ENCODE results near the gene MEX3A. TPM values are rescaled to one million over a fixed set of nuclear protein-coding genes. Genes with fewer than 3 reads are reported as not detected.
A peak's percentile ranks its signal among the peaks of the same experiment; 100 is the strongest.

The MEX3A gene
- total RNA-seq, 1 experiment from 2014 or later = 68.0 TPM

- H4K20me1 ChIP-seq (ENCODE audit: control insufficient read depth, insufficient read depth, insufficient read length) = no peaks in the 10 kb centered on the region
- no peak within 1 kb of the TSS for H4K91ac ChIP-seq (ENCODE audit: insufficient read length, low read depth, low read length)
- no peaks in the 10 kb centered on the region for H3K27me3 ChIP-seq (ENCODE audit: insufficient read depth, low read length)
- no peak within 1 kb of the TSS for H4K8ac ChIP-seq (replicated peaks; ENCODE audit: insufficient read length, low read depth, low read length)
- no peak within 1 kb of the TSS for H2BK5ac ChIP-seq (ENCODE audit: insufficient read length, low read length)
- TF ChIP-seq CTCF (conservative IDR thresholded peaks at IDR 0.05) = no peak
- H2AK5ac ChIP-seq (ENCODE audit: insufficient read length, low read length) = no peak within 1 kb of the TSS
- no CpG with 5 or more reads among the region's 11 CpGs for WGBS (ENCODE audit: extremely low coverage, insufficient read length, low lambda C conversion rate)
- Mint-ChIP-seq H3K4me1 (peaks cover 33 to 46% of the 10 kb centered on the region in 2 experiments), H3K9me3 (no peaks in the 10 kb centered on the region; a peak in 1 of 5 replicates), H3K4me3 (peak within 1 kb of the TSS; percentile 73 to 91), H3K27ac (peak within 1 kb of the TSS; percentile 97 to 100 (median 100)), H3K27me3 (ENCODE audit: low read depth) (peaks cover 1% of the 10 kb centered on the region), H3K36me3 (ENCODE audit: insufficient read depth in 1 of 3, low read depth in 3 of 3) (peaks cover 11 to 20% (median 18%) of the 10 kb centered on the region in 3 experiments; a peak in 6 of 7 replicates)
- H3K9me3 ChIP-seq (ENCODE audit: control insufficient read depth, low read depth, low read length) = no peaks in the 10 kb centered on the region
- peak within 1 kb of the TSS; percentile 50 for H2BK20ac ChIP-seq (ENCODE audit: low read depth, low read length, poor library complexity, severe bottlenecking)
- H3K14ac ChIP-seq (ENCODE audit: insufficient read depth, low read length) = peak within 1 kb of the TSS; percentile 69; the same call in 1 of the 2 replicates
- H2AFZ ChIP-seq (ENCODE audit: low read length) = peak within 1 kb of the TSS; percentile 94
- peak within 1 kb of the TSS; percentile 28 for H3K9ac ChIP-seq (ENCODE audit: extremely low read depth, insufficient read length, low read length)
- no peak within 1 kb of the TSS for H4K5ac ChIP-seq (ENCODE audit: insufficient read length, low read depth, low read length)
- DNase-seq = peak; percentile 94
- H3K23me2 ChIP-seq (ENCODE audit: insufficient read length, low read depth, low read length, poor library complexity, severe bottlenecking) = peaks cover 4% of the 10 kb centered on the region
- H2BK15ac ChIP-seq (ENCODE audit: low read depth, low read length) = no peak within 1 kb of the TSS
- H3T11ph ChIP-seq (ENCODE audit: low read length) = no peak within 1 kb of the TSS
- H3K4me2 ChIP-seq (ENCODE audit: insufficient read depth, insufficient read length, low read length) = peak within 1 kb of the TSS; percentile 64
- H3K4me1 ChIP-seq (ENCODE audit: insufficient read depth, low read length) = no peaks in the 10 kb centered on the region
- H3K79me1 ChIP-seq (ENCODE audit: insufficient read depth, low read depth, low read length, poor library complexity, severe bottlenecking) = no peaks in the 10 kb centered on the region
- no peak within 1 kb of the TSS; the same call in 1 of the 2 replicates for H3K4ac ChIP-seq (ENCODE audit: low read depth, low read length)
- peak within 1 kb of the TSS; percentile 91 for H2BK120ac ChIP-seq (ENCODE audit: low read depth, low read length, poor library complexity, severe bottlenecking)
- H3K23ac ChIP-seq (ENCODE audit: insufficient read length, low read depth, low read length) = no peak within 1 kb of the TSS
- peak within 1 kb of the TSS; percentile 79 for H3K27ac ChIP-seq (ENCODE audit: insufficient read length, low read depth, low read length)
- H3K56ac ChIP-seq (ENCODE audit: insufficient read length, low read depth, low read length) = no peak within 1 kb of the TSS
- no peaks in the 10 kb centered on the region for H3K79me2 ChIP-seq (ENCODE audit: insufficient read depth, low read length)
- H2BK12ac ChIP-seq (ENCODE audit: insufficient read length, low read depth, low read length) = no peak within 1 kb of the TSS
- H3K18ac ChIP-seq (ENCODE audit: insufficient read length, low read depth, low read length) = peak within 1 kb of the TSS; percentile 55
Observed at GRCh38 chr1:156060937-156061636, 21.2 kb downstream of the MEX3A start, which contains the start of gene RAB25. Gene RAB25 (plus strand): TSS chr1:156061160. CDS start chr1:156061401, 241 bp downstream.

All from H9 (cell line).